Epithelial cell of proximal tubule (primary cell): ENCODE results near the gene RABGAP1L. TPM values are rescaled to one million over a fixed set of nuclear protein-coding genes. Genes with fewer than 3 reads are reported as not detected.
"Not testable (repeated sequence)": the region's sequence is repeated elsewhere in the genome, so short reads cannot be mapped to it uniquely, and the experiment has no call there.

Experiments
- DNase-seq: peaks from one replicate; pipeline ENCODE4 v3.0.0-alpha.2; 2011; ENCODE audit warnings: low read depth
- H3K4me3 ChIP-seq: 2 replicates; pipeline ENCODE4 v1.5.1; 2011; ENCODE audit warnings: low read depth, mild to moderate bottlenecking, low read length
- CTCF ChIP-seq: conservative IDR thresholded peaks from 2 replicates; pipeline ENCODE4 v1.5.1; 2012; ENCODE audit warnings: low read depth, mild to moderate bottlenecking, low read length
- total RNA-seq: library from RNA; depleted of rRNA; stranded (reverse); fragments of >200 nt; gene quantifications from 2 replicates; pipeline ENCODE4 v1.2.3, GENCODE V29; 2015

Gene RABGAP1L
- total RNA-seq, 1 donor from 2014 or later, result 16.3 TPM

- no peak for TF ChIP-seq CTCF
- H3K4me3 ChIP-seq, result no peak overlapping the region
- no peak for DNase-seq
These were observed 551.8 kb downstream of the RABGAP1L start for GRCh38 chr1:174710868-174711845.

- not testable (repeated sequence) for H3K4me3 ChIP-seq, DNase-seq
These were observed 552.5 kb downstream of the RABGAP1L start for GRCh38 chr1:174711848-174712247.

- H3K4me3 ChIP-seq, result no peak overlapping the region
- no peak for DNase-seq
- TF ChIP-seq CTCF, result no peak
These were observed 553.2 kb downstream of the RABGAP1L start for GRCh38 chr1:174712541-174712940.

- no peak overlapping the region for H3K4me3 ChIP-seq
- no peak for TF ChIP-seq CTCF
- DNase-seq, result no peak
These were observed 554.5 kb downstream of the RABGAP1L start for GRCh38 chr1:174713796-174714195.

- no peak for TF ChIP-seq CTCF
- DNase-seq, result no peak
- no peak overlapping the region for H3K4me3 ChIP-seq
These were observed 559.9 kb downstream of the RABGAP1L start for GRCh38 chr1:174719194-174719593.

GRCh38 chr1:174720618-174721017 lies 561.3 kb downstream of the RABGAP1L start:
- TF ChIP-seq CTCF, result no peak
- no peak for DNase-seq
- H3K4me3 ChIP-seq, result no peak overlapping the region

- no peak overlapping the region for H3K4me3 ChIP-seq
- DNase-seq, result no peak
- no peak for TF ChIP-seq CTCF
These were observed 561.9 kb downstream of the RABGAP1L start for GRCh38 chr1:174721246-174721645.
